Fibroblast of lung (primary cell): ENCODE measurements around the gene DLL3.

ENCODE experiments used
- EZH2 ChIP-seq: IDR thresholded peaks from 2 replicates; pipeline ENCODE4 v1.5.1; 2012; ENCODE audit warnings: low read length, control low read depth, mild to moderate bottlenecking; ENCODE audit errors: missing control alignments
- TF ChIP-seq, protein P1 (sequence below), 2 donors: IDR thresholded peaks in 1 of 2; conservative IDR thresholded peaks in 1 of 2; 1 replicate in 1 of 2; 2 replicates in 1 of 2; pipeline ENCODE4 v1.5.1; 2011 to 2012; ENCODE audit warnings: low read length in 2 of 2, control low read depth in 1 of 2, inconsistent platforms in 1 of 2, low read depth in 1 of 2, mild to moderate bottlenecking in 1 of 2

DNA sequence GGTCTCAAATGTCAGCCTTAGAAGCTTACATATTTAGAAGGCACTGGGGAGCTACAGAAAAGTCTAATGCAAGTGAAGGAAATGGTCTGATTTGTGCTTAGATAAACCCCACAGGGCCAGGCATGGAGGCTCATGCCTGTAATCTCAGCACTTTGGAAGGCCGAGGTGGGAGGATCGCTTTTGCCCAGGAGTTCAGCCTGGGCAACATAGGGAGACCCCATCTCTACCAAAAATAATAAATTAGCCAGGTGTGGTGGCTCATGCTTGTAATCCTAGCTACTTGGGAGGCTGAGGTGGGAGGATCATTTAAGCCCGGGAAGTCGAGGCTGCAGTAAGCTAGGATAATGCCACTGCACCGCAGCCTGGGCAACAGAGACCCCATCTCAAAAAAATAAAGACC lies 2.7 kb upstream of the DLL3 start:
- TF ChIP-seq, protein P1, sequence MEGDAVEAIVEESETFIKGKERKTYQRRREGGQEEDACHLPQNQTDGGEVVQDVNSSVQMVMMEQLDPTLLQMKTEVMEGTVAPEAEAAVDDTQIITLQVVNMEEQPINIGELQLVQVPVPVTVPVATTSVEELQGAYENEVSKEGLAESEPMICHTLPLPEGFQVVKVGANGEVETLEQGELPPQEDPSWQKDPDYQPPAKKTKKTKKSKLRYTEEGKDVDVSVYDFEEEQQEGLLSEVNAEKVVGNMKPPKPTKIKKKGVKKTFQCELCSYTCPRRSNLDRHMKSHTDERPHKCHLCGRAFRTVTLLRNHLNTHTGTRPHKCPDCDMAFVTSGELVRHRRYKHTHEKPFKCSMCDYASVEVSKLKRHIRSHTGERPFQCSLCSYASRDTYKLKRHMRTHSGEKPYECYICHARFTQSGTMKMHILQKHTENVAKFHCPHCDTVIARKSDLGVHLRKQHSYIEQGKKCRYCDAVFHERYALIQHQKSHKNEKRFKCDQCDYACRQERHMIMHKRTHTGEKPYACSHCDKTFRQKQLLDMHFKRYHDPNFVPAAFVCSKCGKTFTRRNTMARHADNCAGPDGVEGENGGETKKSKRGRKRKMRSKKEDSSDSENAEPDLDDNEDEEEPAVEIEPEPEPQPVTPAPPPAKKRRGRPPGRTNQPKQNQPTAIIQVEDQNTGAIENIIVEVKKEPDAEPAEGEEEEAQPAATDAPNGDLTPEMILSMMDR (conservative IDR thresholded peaks at IDR 0.05 in 1 of 2, IDR thresholded peaks at IDR 0.05 in 1 of 2; ENCODE audit: low read depth in 1 of 2, low read length in 2 of 2) = no peak
- TF ChIP-seq EZH2 = no peak
